ENCODE results near the gene ZNF618. TPM values are rescaled to one million over a fixed set of nuclear protein-coding genes. Genes with fewer than 3 reads are reported as not detected.

The ZNF618 gene
- total RNA-seq, 1 experiment from 2014 or later: 4.2 TPM

DNA sequence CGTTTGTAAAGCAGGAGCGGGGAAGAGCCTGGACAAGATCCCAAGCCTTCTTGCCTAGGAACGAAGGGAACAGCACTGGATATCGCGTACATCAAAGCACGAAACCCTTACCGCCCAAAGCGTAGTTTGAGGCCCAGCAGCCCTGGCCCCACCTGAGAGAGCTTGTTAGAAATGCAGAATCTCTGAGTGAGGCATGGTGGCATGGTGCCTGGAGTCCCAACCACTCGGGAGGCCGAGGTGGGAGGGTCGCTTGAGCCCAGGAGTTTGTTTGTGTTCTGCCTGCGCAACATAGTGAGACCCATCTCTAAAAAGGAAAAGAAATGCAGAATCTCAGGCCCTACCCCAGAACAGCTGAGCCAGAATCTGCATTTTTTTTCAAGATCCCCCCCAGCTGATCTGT, 111.4 kb downstream of the ZNF618 start:
- Histone ChIP-seq H3F3A (ENCODE audit: low read length, unreplicated experiment) (no peaks in the 10 kb centered on the region), H3K4me2 (ENCODE audit: low read length) (no peak overlapping the region), H3K36me3 (ENCODE audit: low read depth, low read length) (no peaks in the 10 kb centered on the region), H3K4me1 (ENCODE audit: insufficient read depth, low read length) (no peaks in the 10 kb centered on the region), H3K9me3 (ENCODE audit: low read length) (no peaks in the 10 kb centered on the region), H3K9me2 (replicated peaks; ENCODE audit: low read length) (no peaks in the 10 kb centered on the region), H3K79me2 (ENCODE audit: low read length) (no peaks in the 10 kb centered on the region), H3K27me3 (ENCODE audit: low read length) (no peaks in the 10 kb centered on the region), H3K9ac (ENCODE audit: low read length) (no peak overlapping the region), H3K4me3 (ENCODE audit: low read length) (no peak overlapping the region), H3K27ac (ENCODE audit: low read length) (no peak overlapping the region), H2AFZ (ENCODE audit: low read length) (no peak overlapping the region), H4K20me1 (ENCODE audit: low read length) (no peaks in the 10 kb centered on the region)
- intact Hi-C loops (cut with micrococcal nuclease): no loop called here
- no TSS peak for BruUV-seq (replicated peaks)
- ATAC-seq (no peak), DNase-seq (no peak)
- TF ChIP-seq CTCF (conservative IDR thresholded peaks at IDR 0.05; ENCODE audit: low read depth, low read length) (no peak), EZH2phosphoT487 (IDR thresholded peaks at IDR 0.05; ENCODE audit: borderline replicate concordance, low read length) (no peak), EZH2 (IDR thresholded peaks at IDR 0.05; ENCODE audit: low read length, unreplicated experiment) (no peak)
- POLR2A ChIA-PET (ENCODE audit: unreplicated experiment): no interaction called here
- CTCF ChIA-PET: no interaction called here

- Histone ChIP-seq H3K79me2 (ENCODE audit: low read length) (no peaks in the 10 kb centered on the region), H3K9ac (ENCODE audit: low read length) (no peak overlapping the region), H3F3A (ENCODE audit: low read length, unreplicated experiment) (no peaks in the 10 kb centered on the region), H3K27me3 (ENCODE audit: low read length) (no peaks in the 10 kb centered on the region), H4K20me1 (ENCODE audit: low read length) (no peaks in the 10 kb centered on the region), H3K4me2 (ENCODE audit: low read length) (no peak overlapping the region), H3K27ac (ENCODE audit: low read length) (no peak overlapping the region), H3K9me3 (ENCODE audit: low read length) (no peaks in the 10 kb centered on the region), H3K36me3 (ENCODE audit: low read depth, low read length) (no peaks in the 10 kb centered on the region), H3K4me1 (ENCODE audit: insufficient read depth, low read length) (no peaks in the 10 kb centered on the region), H3K4me3 (ENCODE audit: low read length) (no peak overlapping the region), H3K9me2 (replicated peaks; ENCODE audit: low read length) (no peaks in the 10 kb centered on the region), H2AFZ (ENCODE audit: low read length) (no peak overlapping the region)
- ATAC-seq: no peak
- TF ChIP-seq CTCF (conservative IDR thresholded peaks at IDR 0.05; ENCODE audit: low read depth, low read length) (no peak), EZH2 (IDR thresholded peaks at IDR 0.05; ENCODE audit: low read length, unreplicated experiment) (no peak), EZH2phosphoT487 (IDR thresholded peaks at IDR 0.05; ENCODE audit: borderline replicate concordance, low read length) (no peak)
- no peak for DNase-seq
- intact Hi-C loops (cut with micrococcal nuclease): no loop called here
- POLR2A ChIA-PET (ENCODE audit: unreplicated experiment): no interaction called here
- CTCF ChIA-PET: no interaction called here
- BruUV-seq (replicated peaks): no TSS peak
Observed at GRCh38 chr9:113988385-113989016, 112.4 kb downstream of the ZNF618 start.

GRCh38 chr9:113989017-113989713, 113.1 kb downstream of the ZNF618 start:
- TF ChIP-seq EZH2phosphoT487 (IDR thresholded peaks at IDR 0.05; ENCODE audit: borderline replicate concordance, low read length) (no peak), CTCF (conservative IDR thresholded peaks at IDR 0.05; ENCODE audit: low read depth, low read length) (no peak)

More at GRCh38 chr9:113989017-113989713, 113.1 kb downstream of the ZNF618 start:
- Histone ChIP-seq H3K4me3 (ENCODE audit: low read length) (no peak overlapping the region), H3K4me1 (ENCODE audit: insufficient read depth, low read length) (no peaks in the 10 kb centered on the region), H3F3A (ENCODE audit: low read length, unreplicated experiment) (no peaks in the 10 kb centered on the region), H4K20me1 (ENCODE audit: low read length) (no peaks in the 10 kb centered on the region), H3K27me3 (ENCODE audit: low read length) (no peaks in the 10 kb centered on the region), H3K27ac (ENCODE audit: low read length) (no peak overlapping the region), H3K9ac (ENCODE audit: low read length) (no peak overlapping the region), H2AFZ (ENCODE audit: low read length) (no peak overlapping the region), H3K36me3 (ENCODE audit: low read depth, low read length) (no peaks in the 10 kb centered on the region), H3K9me3 (ENCODE audit: low read length) (no peaks in the 10 kb centered on the region), H3K79me2 (ENCODE audit: low read length) (no peaks in the 10 kb centered on the region), H3K9me2 (replicated peaks; ENCODE audit: low read length) (no peaks in the 10 kb centered on the region), H3K4me2 (ENCODE audit: low read length) (no peak overlapping the region)
- ATAC-seq (no peak), DNase-seq (no peak)
- intact Hi-C loops (cut with micrococcal nuclease): no loop called here
- CTCF ChIA-PET: no interaction called here
- BruUV-seq (replicated peaks): no TSS peak
- POLR2A ChIA-PET (ENCODE audit: unreplicated experiment): no interaction called here

Data from PC-3 (cell line).